Neuronal stem cell (in vitro differentiated cells): Measurements from ENCODE around the gene NETO1.

Source experiments
- DNase-seq: peaks from one replicate; pipeline ENCODE4 v3.0.0-alpha.2; 2013; ENCODE audit warnings: low spot score
- H2AFZ ChIP-seq: one replicate; pipeline ENCODE4 v1.6.1; 2013; ENCODE audit warnings: mild to moderate bottlenecking, low read length, inconsistent platforms
- H2AK5ac ChIP-seq: 2 replicates; pipeline ENCODE4 v1.6.1; 2013; ENCODE audit warnings: low read depth, mild to moderate bottlenecking, inconsistent platforms, low read length, moderate library complexity, mixed read lengths
- H2BK120ac ChIP-seq: 2 replicates; pipeline ENCODE4 v1.6.1; 2013; ENCODE audit warnings: low read depth, mild to moderate bottlenecking, inconsistent platforms, low read length, moderate library complexity, mixed read lengths
- H2BK12ac ChIP-seq: one replicate; pipeline ENCODE4 v1.6.1; 2013; ENCODE audit warnings: low read length, inconsistent platforms
- H2BK15ac ChIP-seq: 2 replicates; pipeline ENCODE4 v1.6.1; 2013; ENCODE audit warnings: mild to moderate bottlenecking, low read length, inconsistent platforms, mixed read lengths
- H2BK5ac ChIP-seq: one replicate; pipeline ENCODE4 v1.6.1; 2013; ENCODE audit warnings: inconsistent platforms, mild to moderate bottlenecking, low read length, moderate library complexity
- H3K14ac ChIP-seq: one replicate; pipeline ENCODE4 v1.6.1; 2013; ENCODE audit warnings: low read length, inconsistent platforms
- H3K18ac ChIP-seq: 2 replicates; pipeline ENCODE4 v1.6.1; 2013; ENCODE audit warnings: low read length, inconsistent platforms
- H3K23ac ChIP-seq: 2 replicates; pipeline ENCODE4 v1.6.1; 2013; ENCODE audit warnings: low read depth, mild to moderate bottlenecking, mixed read lengths, low read length, inconsistent platforms; ENCODE audit not compliant: poor library complexity
- H3K27ac ChIP-seq: replicated peaks from 3 replicates; pipeline ENCODE4 v1.5.1; 2013; ENCODE audit warnings: low read length, inconsistent platforms
- H3K27me3 ChIP-seq, 3 experiments: 2 replicates each; pipeline ENCODE4 v1.6.1; 2013; ENCODE audit warnings: low read length in 3 of 3, mild to moderate bottlenecking in 2 of 3, inconsistent platforms in 1 of 3, low read depth in 1 of 3, mixed read lengths in 1 of 3, moderate library complexity in 1 of 3; ENCODE audit not compliant: control insufficient read depth in 3 of 3, insufficient read depth in 3 of 3
- H3K36me3 ChIP-seq, 2 donors: replicated peaks in 1 of 2; 2 replicates each; pipeline ENCODE4 v1.6.1; 2013; ENCODE audit warnings: low read length in 2 of 2; ENCODE audit not compliant: control insufficient read depth in 2 of 2, insufficient read depth in 2 of 2
- H3K4ac ChIP-seq: 2 replicates; pipeline ENCODE4 v1.6.1; 2013; ENCODE audit warnings: inconsistent platforms, mild to moderate bottlenecking, low read length, moderate library complexity
- H3K4me1 ChIP-seq, 2 donors: 1 replicate in 1 of 2; 2 replicates in 1 of 2; pipeline ENCODE4 v1.6.1; 2013; ENCODE audit warnings: low read length in 2 of 2, low read depth in 1 of 2; ENCODE audit not compliant: control insufficient read depth in 2 of 2, insufficient read depth in 1 of 2
- H3K4me2 ChIP-seq: one replicate; pipeline ENCODE4 v1.6.1; 2013; ENCODE audit warnings: mild to moderate bottlenecking, low read length, inconsistent platforms; ENCODE audit not compliant: insufficient read depth, poor library complexity, severe bottlenecking
- H3K4me3 ChIP-seq, 2 donors: 2 replicates each; pipeline ENCODE4 v1.5.1; 2013; ENCODE audit warnings: low read length in 2 of 2, mild to moderate bottlenecking in 2 of 2, inconsistent platforms in 1 of 2, moderate library complexity in 1 of 2
- H3K79me1 ChIP-seq: one replicate; pipeline ENCODE4 v1.6.1; 2013; ENCODE audit warnings: low read depth, mild to moderate bottlenecking, inconsistent platforms, low read length, moderate library complexity
- H3K9ac ChIP-seq: one replicate; pipeline ENCODE4 v1.6.1; 2013; ENCODE audit warnings: mild to moderate bottlenecking, low read depth, low read length, inconsistent platforms; ENCODE audit not compliant: poor library complexity
- H3K9me3 ChIP-seq, 2 donors: replicated peaks in 1 of 2; 2 replicates each; pipeline versions ENCODE3 to v1.6.1; 2013; ENCODE audit warnings: low read length in 2 of 2, mild to moderate bottlenecking in 2 of 2, inconsistent platforms in 1 of 2, low read depth in 1 of 2, mixed read lengths in 1 of 2, moderate library complexity in 1 of 2; ENCODE audit not compliant: control insufficient read depth in 2 of 2, insufficient read depth in 1 of 2
- H4K8ac ChIP-seq: one replicate; pipeline ENCODE4 v1.6.1; 2013; ENCODE audit warnings: low read depth, mild to moderate bottlenecking, inconsistent platforms, low read length, moderate library complexity
- H4K91ac ChIP-seq: one replicate; pipeline ENCODE4 v1.6.1; 2013; ENCODE audit warnings: low read length, low read depth, mild to moderate bottlenecking, inconsistent platforms; ENCODE audit not compliant: poor library complexity
- WGBS, 2 donors: extraction: QIAGEN DNeasy Blood & Tissue Kit; methylation state at CpG; one replicate each; pipeline ENCODE4 v1.1.7; 2013; ENCODE audit warnings: missing lambda C conversion rate in 2 of 2, mixed read lengths in 1 of 2; ENCODE audit not compliant: insufficient read length in 2 of 2, insufficient replicate concordance in 1 of 2; ENCODE audit errors: extremely low coverage in 2 of 2; 5-methylcytosine and 5-hydroxymethylcytosine counted together

Gene NETO1

GRCh38 chr18:72849671-72850070 lies 18.1 kb downstream of the NETO1 start:
- Histone ChIP-seq H3K27me3 (no peaks in the 10 kb centered on the region), H3K27ac (no peak overlapping the region), H3K14ac (no peak overlapping the region), H3K4me3 (no peak overlapping the region), H3K79me1 (no peaks in the 10 kb centered on the region), H3K36me3 (no peaks in the 10 kb centered on the region), H3K23ac (no peak overlapping the region), H3K4ac (no peak overlapping the region), H3K18ac (no peak overlapping the region), H3K4me1 (no peaks in the 10 kb centered on the region), H2AK5ac (no peak overlapping the region), H3K9ac (no peak overlapping the region), H2BK5ac (no peak overlapping the region), H2BK12ac (no peak overlapping the region), H2BK15ac (no peak overlapping the region), H4K8ac (no peak overlapping the region), H4K91ac (no peak overlapping the region), H3K9me3 (peaks cover 0 to 4% of the 10 kb centered on the region in 2 donors), H3K4me2 (no peak overlapping the region), H2AFZ (no peak overlapping the region), H2BK120ac (no peak overlapping the region)
- WGBS, 2 donors, result no CpG with 5 or more reads among the region's 3 CpGs
- DNase-seq, result no peak

- Histone ChIP-seq H3K4me2 (no peak overlapping the region), H3K27ac (no peak overlapping the region), H3K4ac (no peak overlapping the region), H2AK5ac (no peak overlapping the region), H2BK120ac (no peak overlapping the region), H3K9ac (no peak overlapping the region), H2BK15ac (no peak overlapping the region), H2AFZ (no peak overlapping the region), H4K8ac (no peak overlapping the region), H3K4me1 (no peaks in the 10 kb centered on the region), H4K91ac (no peak overlapping the region), H3K18ac (no peak overlapping the region), H3K23ac (no peak overlapping the region), H2BK12ac (no peak overlapping the region), H3K9me3 (peaks cover 0 to 4% of the 10 kb centered on the region in 2 donors), H3K14ac (no peak overlapping the region), H3K27me3 (no peaks in the 10 kb centered on the region), H3K36me3 (no peaks in the 10 kb centered on the region), H3K79me1 (no peaks in the 10 kb centered on the region), H2BK5ac (no peak overlapping the region), H3K4me3 (no peak overlapping the region)
- no CpG with 5 or more reads among the region's 1 CpG for WGBS, 2 donors
- DNase-seq, result no peak
Measured at GRCh38 chr18:72848503-72849237, 19.1 kb downstream of the NETO1 start.

- Histone ChIP-seq H2BK5ac (no peak overlapping the region), H3K4me2 (no peak overlapping the region), H2BK12ac (no peak overlapping the region), H3K4ac (no peak overlapping the region), H3K23ac (no peak overlapping the region), H3K9me3 (peaks cover 0 to 4% of the 10 kb centered on the region in 2 donors), H3K4me1 (no peaks in the 10 kb centered on the region), H3K27ac (no peak overlapping the region), H3K9ac (no peak overlapping the region), H2AFZ (no peak overlapping the region), H2BK15ac (no peak overlapping the region), H3K18ac (no peak overlapping the region), H3K79me1 (no peaks in the 10 kb centered on the region), H2AK5ac (no peak overlapping the region), H3K14ac (no peak overlapping the region), H2BK120ac (no peak overlapping the region), H3K4me3 (no peak overlapping the region), H4K8ac (no peak overlapping the region), H3K27me3 (no peaks in the 10 kb centered on the region), H3K36me3 (no peaks in the 10 kb centered on the region), H4K91ac (no peak overlapping the region)
- no peak for DNase-seq
- no CpG with 5 or more reads among the region's 1 CpG for WGBS, 2 donors
Measured at GRCh38 chr18:72847771-72848170, 20.0 kb downstream of the NETO1 start.

GRCh38 chr18:72846736-72847533 lies 20.9 kb downstream of the NETO1 start:
- Histone ChIP-seq H3K79me1 (no peaks in the 10 kb centered on the region), H3K18ac (no peak overlapping the region), H3K23ac (no peak overlapping the region), H2AK5ac (no peak overlapping the region), H3K4me2 (no peak overlapping the region), H2AFZ (no peak overlapping the region), H2BK15ac (no peak overlapping the region), H3K14ac (no peak overlapping the region), H3K9me3 (peaks cover 0 to 4% of the 10 kb centered on the region in 2 donors), H3K27me3 (no peaks in the 10 kb centered on the region), H4K91ac (no peak overlapping the region), H3K9ac (no peak overlapping the region), H3K36me3 (no peaks in the 10 kb centered on the region), H3K4me3 (no peak overlapping the region), H2BK12ac (no peak overlapping the region), H3K27ac (no peak overlapping the region), H2BK5ac (no peak overlapping the region), H4K8ac (no peak overlapping the region), H3K4me1 (no peaks in the 10 kb centered on the region), H3K4ac (no peak overlapping the region), H2BK120ac (no peak overlapping the region)
- DNase-seq, result no peak
- WGBS, 2 donors, result no CpG with 5 or more reads among the region's 7 CpGs
